Activated naive CD4-positive, alpha-beta T cell treated with anti-CD3 and anti-CD28 coated beads, Interleukin-2, amount 50 U/mL, for 24 hours (primary cell): ENCODE data around the gene SERPING1.

Source experiments
- H3K27ac Mint-ChIP-seq: one replicate; pipeline ENCODE4 v1.8.0; 2021; ENCODE audit warnings: mild to moderate bottlenecking, mixed read lengths
- H3K27me3 Mint-ChIP-seq: one replicate; pipeline ENCODE4 v1.8.0; 2021; ENCODE audit warnings: mixed read lengths
- H3K36me3 Mint-ChIP-seq: one replicate; pipeline ENCODE4 v1.8.0; 2021; ENCODE audit warnings: mixed read lengths
- H3K4me1 Mint-ChIP-seq: one replicate; pipeline ENCODE4 v1.8.0; 2021; ENCODE audit warnings: mixed read lengths
- H3K4me3 Mint-ChIP-seq: one replicate; pipeline ENCODE4 v1.8.0; 2021; ENCODE audit warnings: mild to moderate bottlenecking, mixed read lengths
- H3K9me3 Mint-ChIP-seq: one replicate; pipeline ENCODE4 v1.8.0; 2021; ENCODE audit warnings: mixed read lengths

SERPING1 gene

GRCh38 chr11:57640068-57640800 is 42.7 kb downstream of the SERPING1 start:
- peaks cover 17% of the 10 kb centered on the region for H3K4me1 Mint-ChIP-seq
- no peaks in the 10 kb centered on the region for H3K36me3 Mint-ChIP-seq
- peaks cover 5% of the 10 kb centered on the region for H3K27me3 Mint-ChIP-seq
- H3K9me3 Mint-ChIP-seq = no peaks in the 10 kb centered on the region
- no peak overlapping the region for H3K27ac Mint-ChIP-seq
- H3K4me3 Mint-ChIP-seq = peak overlapping the region; percentile 89

- Mint-ChIP-seq H3K27me3 (peaks cover 10% of the 10 kb centered on the region), H3K27ac (no peak overlapping the region), H3K36me3 (no peaks in the 10 kb centered on the region), H3K4me3 (no peak overlapping the region), H3K4me1 (peaks cover 17% of the 10 kb centered on the region), H3K9me3 (no peaks in the 10 kb centered on the region)
Observed at GRCh38 chr11:57641011-57641807, 43.7 kb downstream of the SERPING1 start.

GRCh38 chr11:57643802-57644201 is 46.3 kb downstream of the SERPING1 start:
- H3K36me3 Mint-ChIP-seq = no peaks in the 10 kb centered on the region
- peaks cover 22% of the 10 kb centered on the region for H3K27me3 Mint-ChIP-seq
- peaks cover 29% of the 10 kb centered on the region for H3K4me1 Mint-ChIP-seq
- H3K4me3 Mint-ChIP-seq = no peak overlapping the region
- no peaks in the 10 kb centered on the region for H3K9me3 Mint-ChIP-seq
- H3K27ac Mint-ChIP-seq = no peak overlapping the region

GRCh38 chr11:57644748-57645688 is 47.5 kb downstream of the SERPING1 start:
- H3K27me3 Mint-ChIP-seq = peaks cover 22% of the 10 kb centered on the region
- H3K36me3 Mint-ChIP-seq = no peaks in the 10 kb centered on the region
- H3K27ac Mint-ChIP-seq = no peak overlapping the region
- no peaks in the 10 kb centered on the region for H3K9me3 Mint-ChIP-seq
- peaks cover 34% of the 10 kb centered on the region for H3K4me1 Mint-ChIP-seq
- no peak overlapping the region for H3K4me3 Mint-ChIP-seq

GRCh38 chr11:57645689-57646085 is 48.2 kb downstream of the SERPING1 start:
- Mint-ChIP-seq H3K4me3 (no peak overlapping the region), H3K4me1 (peaks cover 39% of the 10 kb centered on the region), H3K36me3 (no peaks in the 10 kb centered on the region), H3K27ac (no peak overlapping the region), H3K27me3 (peaks cover 22% of the 10 kb centered on the region), H3K9me3 (no peaks in the 10 kb centered on the region)

- Mint-ChIP-seq H3K9me3 (no peaks in the 10 kb centered on the region), H3K27me3 (peaks cover 22% of the 10 kb centered on the region), H3K27ac (no peak overlapping the region), H3K36me3 (no peaks in the 10 kb centered on the region), H3K4me3 (no peak overlapping the region), H3K4me1 (peaks cover 41% of the 10 kb centered on the region)
Observed at GRCh38 chr11:57646194-57646798, 48.8 kb downstream of the SERPING1 start.

- Mint-ChIP-seq H3K36me3 (no peaks in the 10 kb centered on the region), H3K27me3 (peaks cover 22% of the 10 kb centered on the region), H3K9me3 (no peaks in the 10 kb centered on the region), H3K4me1 (peaks cover 41% of the 10 kb centered on the region), H3K4me3 (no peak overlapping the region), H3K27ac (no peak overlapping the region)
Observed at GRCh38 chr11:57646799-57647303, 49.4 kb downstream of the SERPING1 start.

- H3K36me3 Mint-ChIP-seq = no peaks in the 10 kb centered on the region
Observed at GRCh38 chr11:57647372-57647771, 49.9 kb downstream of the SERPING1 start.

GRCh38 chr11:57647960-57648800 is 50.7 kb downstream of the SERPING1 start:
- H3K27me3 Mint-ChIP-seq = peaks cover 21% of the 10 kb centered on the region
- H3K4me3 Mint-ChIP-seq = peak overlapping the region; percentile 90
- no peak overlapping the region for H3K27ac Mint-ChIP-seq
- H3K9me3 Mint-ChIP-seq = no peaks in the 10 kb centered on the region
- H3K36me3 Mint-ChIP-seq = no peaks in the 10 kb centered on the region
- peaks cover 47% of the 10 kb centered on the region for H3K4me1 Mint-ChIP-seq

More at GRCh38 chr11:57647372-57647771, 49.9 kb downstream of the SERPING1 start:
- H3K4me1 Mint-ChIP-seq = peaks cover 41% of the 10 kb centered on the region
- H3K27ac Mint-ChIP-seq = no peak overlapping the region
- peaks cover 22% of the 10 kb centered on the region for H3K27me3 Mint-ChIP-seq
- no peak overlapping the region for H3K4me3 Mint-ChIP-seq
- H3K9me3 Mint-ChIP-seq = no peaks in the 10 kb centered on the region

- Mint-ChIP-seq H3K36me3 (no peaks in the 10 kb centered on the region), H3K4me3 (peak overlapping the region; percentile 90), H3K27me3 (peaks cover 19% of the 10 kb centered on the region), H3K4me1 (peaks cover 49% of the 10 kb centered on the region), H3K27ac (peak overlapping the region; percentile 51), H3K9me3 (no peaks in the 10 kb centered on the region)
Observed at GRCh38 chr11:57648801-57649735, 51.6 kb downstream of the SERPING1 start.

- H3K4me1 Mint-ChIP-seq = peaks cover 49% of the 10 kb centered on the region
- H3K27me3 Mint-ChIP-seq = peaks cover 19% of the 10 kb centered on the region
- H3K9me3 Mint-ChIP-seq = no peaks in the 10 kb centered on the region
- peak within 1 kb of the TSS; percentile 51 for H3K27ac Mint-ChIP-seq
- H3K36me3 Mint-ChIP-seq = no peaks in the 10 kb centered on the region
- H3K4me3 Mint-ChIP-seq = peak within 1 kb of the TSS; percentile 90
Observed at GRCh38 chr11:57649826-57650738, 52.6 kb downstream of the SERPING1 start, which contains the start of gene YPEL4. TSS of gene YPEL4 (minus strand) at chr11:57649912. CDS start at chr11:57647107, 2,805 bp downstream.

- Mint-ChIP-seq H3K4me3 (no peak overlapping the region), H3K9me3 (no peaks in the 10 kb centered on the region), H3K27me3 (peaks cover 17% of the 10 kb centered on the region), H3K36me3 (no peaks in the 10 kb centered on the region), H3K4me1 (peaks cover 49% of the 10 kb centered on the region), H3K27ac (no peak overlapping the region)
Observed at GRCh38 chr11:57650739-57651090, 53.2 kb downstream of the SERPING1 start.
